BLaER1 treated with 17β-estradiol and CSF1 and Interleukin-3, amounts not matched to agents 10 nM and 100 nM (cell line): ENCODE results near the gene CALML5.
A peak's percentile ranks its signal among the peaks of the same experiment; 100 is the strongest.

Experiments used
- H3K27ac ChIP-seq, 11 experiments: shearing (Covaris generic); formaldehyde crosslinking; 2 replicates each; pipeline ENCODE4 v1.8.1; 2022
- H3K27me3 ChIP-seq, 11 experiments: shearing (Covaris generic); formaldehyde crosslinking; 2 replicates each; pipeline ENCODE4 v1.8.1; 2022
- H3K36me3 ChIP-seq, 11 experiments: shearing (Covaris generic); formaldehyde crosslinking; 2 replicates each; pipeline ENCODE4 v1.8.1; 2022
- H3K4me1 ChIP-seq, 10 experiments: shearing (Covaris generic); formaldehyde crosslinking; 2 replicates each; pipeline ENCODE4 v1.8.1; 2022
- H3K4me2 ChIP-seq, 11 experiments: shearing (Covaris generic); formaldehyde crosslinking; 2 replicates each; pipeline ENCODE4 v1.8.1; 2022
- H3K4me3 ChIP-seq, 10 experiments: shearing (Covaris generic); formaldehyde crosslinking; 2 replicates each; pipeline ENCODE4 v1.8.1; 2022
- H3K9ac ChIP-seq, 11 experiments: shearing (Covaris generic); formaldehyde crosslinking; 2 replicates each; pipeline ENCODE4 v1.8.1; 2022
- H3K9me3 ChIP-seq, 11 experiments: shearing (Covaris generic); formaldehyde crosslinking; replicated peaks in 1 of 11; 2 replicates each; pipeline ENCODE4 v1.8.1; 2022
- H4K20me1 ChIP-seq, 11 experiments: shearing (Covaris generic); formaldehyde crosslinking; 2 replicates each; pipeline ENCODE4 v1.8.1; 2022
- Cebpa-rat ChIP-seq, 11 experiments: shearing (Covaris generic); IDR thresholded peaks; 2 replicates each; pipeline ENCODE4 v1.8.1; 2022

The CALML5 gene

GRCh38 chr10:5453749-5454489 is 45.5 kb downstream of the CALML5 start:
- no peak for TF ChIP-seq Cebpa-rat (IDR thresholded peaks at IDR 0.05)
- no peaks in the 10 kb centered on the region for H3K27me3 ChIP-seq
- H4K20me1 ChIP-seq, result no peaks in the 10 kb centered on the region
- no peaks in the 10 kb centered on the region for H3K9me3 ChIP-seq
- H3K9ac ChIP-seq, result no peak overlapping the region
- H3K4me3 ChIP-seq, result no peak overlapping the region
- peaks cover 0 to 4% (median 0%) of the 10 kb centered on the region in 10 experiments; a peak in 1 of 20 replicates for H3K4me1 ChIP-seq
- H3K4me2 ChIP-seq, result no peak overlapping the region
- peaks cover 21 to 76% (median 68%) of the 10 kb centered on the region in 11 experiments; a peak in 21 of 22 replicates for H3K36me3 ChIP-seq
- H3K27ac ChIP-seq, result no peak overlapping the region

GRCh38 chr10:5450605-5451384 is 48.6 kb downstream of the CALML5 start:
- H3K27ac ChIP-seq, result no peak overlapping the region
- peaks cover 15 to 45% (median 40%) of the 10 kb centered on the region in 11 experiments; a peak in 21 of 22 replicates for H3K36me3 ChIP-seq
- H3K9ac ChIP-seq, result no peak overlapping the region

GRCh38 chr10:5449823-5450222 is 49.5 kb downstream of the CALML5 start:
- H3K4me1 ChIP-seq, result peaks cover 11 to 28% (median 22%) of the 10 kb centered on the region in 10 experiments
- no peak overlapping the region for H3K27ac ChIP-seq
- no peaks in the 10 kb centered on the region for H3K9me3 ChIP-seq
- H3K9ac ChIP-seq, result no peak overlapping the region
- no peak for TF ChIP-seq Cebpa-rat (IDR thresholded peaks at IDR 0.05)
- no peaks in the 10 kb centered on the region for H3K27me3 ChIP-seq
- H3K36me3 ChIP-seq, result peaks cover 12 to 40% (median 31%) of the 10 kb centered on the region in 11 experiments; a peak in 21 of 22 replicates
- H3K4me3 ChIP-seq, result no peak overlapping the region
- H4K20me1 ChIP-seq, result no peaks in the 10 kb centered on the region
- peak overlapping the region in 2 of 11 experiments; percentile 20 to 47; a peak in 1 of 22 replicates for H3K4me2 ChIP-seq

More at GRCh38 chr10:5450605-5451384, 48.6 kb downstream of the CALML5 start:
- TF ChIP-seq Cebpa-rat (IDR thresholded peaks at IDR 0.05), result no peak
- no peaks in the 10 kb centered on the region for H3K9me3 ChIP-seq
- H3K4me3 ChIP-seq, result no peak overlapping the region
- H3K27me3 ChIP-seq, result no peaks in the 10 kb centered on the region
- H3K4me2 ChIP-seq, result no peak overlapping the region
- H3K4me1 ChIP-seq, result peaks cover 11 to 28% (median 22%) of the 10 kb centered on the region in 10 experiments
- H4K20me1 ChIP-seq, result no peaks in the 10 kb centered on the region

GRCh38 chr10:5449227-5449626 is 50.1 kb downstream of the CALML5 start:
- peaks cover 6 to 40% (median 25%) of the 10 kb centered on the region in 11 experiments; a peak in 20 of 22 replicates for H3K36me3 ChIP-seq
- no peak overlapping the region for H3K4me3 ChIP-seq
- H3K27ac ChIP-seq, result no peak overlapping the region
- peaks cover 11 to 28% (median 22%) of the 10 kb centered on the region in 10 experiments for H3K4me1 ChIP-seq
- no peak overlapping the region for H3K9ac ChIP-seq
- no peaks in the 10 kb centered on the region for H3K27me3 ChIP-seq
- TF ChIP-seq Cebpa-rat (IDR thresholded peaks at IDR 0.05), result no peak
- no peak overlapping the region for H3K4me2 ChIP-seq
- 0 out of 22 replicates have a peak, but pooled peaks cover 0 to 2% (median 0%) of the 10 kb centered on the region in 11 experiments for H4K20me1 ChIP-seq
- H3K9me3 ChIP-seq, result no peaks in the 10 kb centered on the region
